K562 (cell line): Measurements from ENCODE around the gene MGST3. TPM values are rescaled to one million over a fixed set of nuclear protein-coding genes. Genes with fewer than 3 reads are reported as not detected.
A peak's percentile ranks its signal among the peaks of the same experiment; 100 is the strongest.

Experiments used
- ATAC-seq: fragments of 200-7000 bp; cut with Tn5 transposase; 3 replicates; pipeline ENCODE4 v1.9.1; 2020; ENCODE audit warnings: moderate library complexity
- BruUV-seq: library from RNA; stranded (reverse); fragments of 400-500 nt; replicated peaks from 2 replicates; lab custom pipeline; 2021; lab: Mats Ljungman, UMichigan
- CTCF ChIA-PET: fragments of 300-600 bp; formaldehyde crosslinking; extraction: SDS; loops from one replicate; lab custom pipeline; 2021; ENCODE audit warnings: low intra/inter-chr PET ratio; lab: Yijun Ruan, JAX
- POLR2A ChIA-PET: fragments of 300-600, 350-650 bp; sonication (Branson Sonifier 250); formaldehyde crosslinking; extraction: SDS; loops from one replicate; lab custom pipeline; 2021; ENCODE audit warnings: antibody characterized with exemption, inconsistent platforms; lab: Yijun Ruan, JAX
- DNase-seq, 4 experiments: peaks; one replicate each; pipeline versions ENCODE4 v3.0.0 to v3.0.0-alpha.2; 2011 to 2018; ENCODE audit warnings: low spot score in 3 of 4, mixed read lengths in 3 of 4; ENCODE audit errors: extremely low read depth in 1 of 4
- FAIRE-seq: peaks from 2 replicates; lab custom pipeline; 2011; peaks lifted over from hg19 to GRCh38; lab: Jason Lieb, UNC
- H2AFZ ChIP-seq: 2 replicates; pipeline ENCODE4 v1.6.0; 2011; ENCODE audit warnings: low read depth, low read length, control low read depth, inconsistent platforms
- H3K27ac ChIP-seq: fragments of 200-600 bp; 3 replicates; pipeline ENCODE4 v1.8.0; 2011; ENCODE audit warnings: low read depth, mild to moderate bottlenecking, control low read depth, inconsistent platforms, low read length, moderate library complexity, mixed read lengths; ENCODE audit errors: extremely low read depth
- H3K27me3 ChIP-seq, 2 experiments: fragments of 300-600 bp in 1 of 2; 2 replicates in 1 of 2; 3 replicates in 1 of 2; pipeline versions ENCODE4 v1.6.0 to v1.8.0; 2011; ENCODE audit warnings: inconsistent platforms in 2 of 2, low read length in 2 of 2, mild to moderate bottlenecking in 1 of 2, mixed read lengths in 1 of 2, moderate library complexity in 1 of 2; ENCODE audit not compliant: control insufficient read depth in 2 of 2, insufficient read depth in 2 of 2
- H3K36me3 ChIP-seq: fragments of 300-600 bp; 3 replicates; pipeline ENCODE4 v1.8.0; 2011; ENCODE audit warnings: mild to moderate bottlenecking, low read length, inconsistent platforms; ENCODE audit not compliant: control insufficient read depth, insufficient read depth
- H3K4me1 ChIP-seq, 2 experiments: fragments of 200-600 bp in 1 of 2; replicated peaks in 1 of 2; 2 replicates in 1 of 2; 3 replicates in 1 of 2; pipeline versions ENCODE4 v1.5.1 to v1.8.0; 2011; ENCODE audit warnings: inconsistent platforms in 2 of 2, low read length in 2 of 2, mild to moderate bottlenecking in 1 of 2, mixed read lengths in 1 of 2, moderate library complexity in 1 of 2; ENCODE audit not compliant: control insufficient read depth in 2 of 2, insufficient read depth in 2 of 2
- H3K4me2 ChIP-seq: 2 replicates; pipeline ENCODE4 v1.6.1; 2011; ENCODE audit warnings: low read length, control low read depth, inconsistent platforms, mixed read lengths; ENCODE audit not compliant: insufficient read depth
- H3K4me3 ChIP-seq: fragments of 200-600 bp; sonication (generic), shearing (Covaris generic); 2 replicates; pipeline ENCODE4 v1.5.1; 2016; ENCODE audit warnings: control low read depth, inconsistent platforms
- H3K79me2 ChIP-seq: fragments of 200-600 bp; 3 replicates; pipeline ENCODE4 v1.8.0; 2011; ENCODE audit warnings: low read length, inconsistent platforms; ENCODE audit not compliant: control insufficient read depth, insufficient read depth
- H3K9ac ChIP-seq, 2 experiments: 2 replicates each; pipeline versions ENCODE4 v1.6.0 to v1.6.1; 2011; ENCODE audit warnings: low read depth in 2 of 2, low read length in 2 of 2, control low read depth in 1 of 2, inconsistent platforms in 1 of 2, mild to moderate bottlenecking in 1 of 2, mixed read lengths in 1 of 2; ENCODE audit not compliant: insufficient read depth in 1 of 2
- H3K9me1 ChIP-seq: one replicate; pipeline ENCODE4 v1.6.0; 2011; ENCODE audit warnings: inconsistent platforms, mild to moderate bottlenecking, low read length, moderate library complexity; ENCODE audit not compliant: control insufficient read depth, insufficient read depth
- H3K9me3 ChIP-seq: replicated peaks from 2 replicates; pipeline ENCODE4 v1.5.1; 2011; ENCODE audit warnings: low read depth, low read length, inconsistent platforms; ENCODE audit not compliant: control insufficient read depth, insufficient read depth
- H4K20me1 ChIP-seq: replicated peaks from 2 replicates; pipeline ENCODE4 v1.6.1; 2011; ENCODE audit warnings: low read length, inconsistent platforms, mixed read lengths; ENCODE audit not compliant: control insufficient read depth, insufficient read depth
- ARHGAP35 ChIP-seq: fragments of 450-650 bp; IDR thresholded peaks from 2 replicates; pipeline ENCODE4 v1.6.1; 2018; ENCODE audit not compliant: partially characterized antibody
- CEBPZ ChIP-seq: fragments of 150-350 bp; IDR thresholded peaks from 2 replicates; pipeline ENCODE4 v1.6.1; 2014; ENCODE audit warnings: low read depth, mild to moderate bottlenecking, low read length, borderline replicate concordance
- GMEB1 ChIP-seq: fragments of 250-450 bp; sonication (Bioruptor Pico); IDR thresholded peaks from 2 replicates; pipeline ENCODE4 v1.4.0; 2020; ENCODE audit warnings: mild to moderate bottlenecking
- HES1 ChIP-seq: fragments of 450-650 bp; IDR thresholded peaks from 2 replicates; pipeline ENCODE4 v1.6.1; 2016; ENCODE audit warnings: low read depth, mild to moderate bottlenecking, moderate library complexity
- KDM1A ChIP-seq, 2 experiments: fragments of 450-650 bp; IDR thresholded peaks; 2 replicates each; pipeline ENCODE4 v1.6.1; 2016; ENCODE audit warnings: mild to moderate bottlenecking in 2 of 2
- KDM4B ChIP-seq, 2 experiments: fragments of 450-650 bp in 1 of 2; sonication (generic) in 1 of 2; IDR thresholded peaks; 2 replicates each; pipeline ENCODE4 v1.6.1; 2016 to 2017; ENCODE audit warnings: borderline replicate concordance in 2 of 2, antibody characterized with exemption in 1 of 2, low read depth in 1 of 2, mild to moderate bottlenecking in 1 of 2
- NCOA6 ChIP-seq: fragments of 450-650 bp; IDR thresholded peaks from 2 replicates; pipeline ENCODE4 v1.6.1; 2017; ENCODE audit warnings: mild to moderate bottlenecking
- RBM39 ChIP-seq: fragments of 200-400 bp; formaldehyde crosslinking; optimal IDR thresholded peaks from 2 replicates; pipeline ENCODE3; 2018; ENCODE audit warnings: low read depth, low read length
- SMAD1 ChIP-seq: fragments of 150-350 bp; IDR thresholded peaks from 2 replicates; pipeline ENCODE4 v1.6.1; 2014; ENCODE audit warnings: low read length, low read depth; ENCODE audit not compliant: partially characterized antibody
- SMAD4 ChIP-seq: fragments of 250-450 bp; sonication (Bioruptor Pico); conservative IDR thresholded peaks from 2 replicates; pipeline ENCODE4 v1.8.0; 2021; ENCODE audit warnings: inconsistent platforms, mild to moderate bottlenecking, moderate library complexity
- ZNF436 ChIP-seq: fragments of 250-450, 450-650 bp; sonication (Bioruptor Pico); formaldehyde crosslinking; IDR thresholded peaks from 2 replicates; pipeline ENCODE4 v1.7.0; 2020; ENCODE audit warnings: mild to moderate bottlenecking
- ZNF518B ChIP-seq: fragments of 250-450 bp; sonication (Bioruptor Pico); IDR thresholded peaks from 2 replicates; pipeline ENCODE4 v1.5.0; 2021; ENCODE audit warnings: mild to moderate bottlenecking, moderate library complexity
- WGBS: fragments of 100-300 bp; shearing (Covaris generic); methylation state at CpG from one replicate; pipeline ENCODE4 v1.1.6; 2016; ENCODE audit warnings: low coverage, mixed read lengths; ENCODE audit not compliant: insufficient coverage; ENCODE audit errors: missing lambda C conversion rate; 5-methylcytosine and 5-hydroxymethylcytosine counted together
- in situ Hi-C: fragments of 300-500 bp; cut with MboI; formaldehyde crosslinking; loops from 4 replicates; pipeline ENCODE4 v1.15.0; 2018; ENCODE audit warnings: inconsistent platforms, mixed read lengths
- intact Hi-C: fragments of 100-400 bp; cut with micrococcal nuclease; formaldehyde crosslinking; loops from 2 replicates; pipeline ENCODE4 v1.14.2; 2022
- polyA plus RNA-seq, 8 experiments: library from polyadenylated mRNA; depleted of rRNA in 4 of 8; stranded (reverse) in 5 of 8; unstranded in 3 of 8; fragments of >200 nt; fragmentation: Nextera tagmentation in 2 of 8; fragmentation: Illumina TruSeq in 1 of 8; extraction: Ambion mirVana in 2 of 8; extraction: Trizol in 1 of 8; gene quantifications; 2 replicates each; pipeline versions ENCODE4 v1.2.1 to v1.2.3, GENCODE V29; 2011 to 2014; ENCODE audit warnings: inconsistent platforms in 1 of 8, missing spikeins in 1 of 8
- total RNA-seq, 7 experiments: library from RNA; depleted of rRNA in 6 of 7; stranded (reverse); fragments of >200 nt in 6 of 7; fragmentation: Illumina TruSeq in 2 of 7; extraction: Trizol in 2 of 7; gene quantifications; 2 replicates each; pipeline versions ENCODE4 v1.2.1 to v1.2.3, GENCODE V29; 2011 to 2021; ENCODE audit warnings: low replicate concordance in 1 of 7

The MGST3 gene
- total and polyA plus RNA-seq, 9 of the 15 experiments (the other 6 are each of a cell fraction or from before 2014, with no cell fraction given) = 70.7 to 287 (median 105) TPM

GRCh38 chr1:165634154-165634921 is 3.3 kb downstream of the MGST3 start:
- POLR2A ChIA-PET = no interaction called here
- H3K79me2 ChIP-seq = peaks cover 26% of the 10 kb centered on the region; the same call in 2 of the 3 replicates
- H3K36me3 ChIP-seq = peaks cover 2% of the 10 kb centered on the region; the same call in 1 of the 3 replicates
- peaks cover 13 to 18% of the 10 kb centered on the region in 2 experiments; a peak in 4 of 5 replicates for H3K4me1 ChIP-seq
- H3K4me3 ChIP-seq = no peak overlapping the region
- DNase-seq (peak in 1 of 4 experiments; percentile 21), ATAC-seq (no peak), FAIRE-seq (no peak)
- no peak overlapping the region for H3K27ac ChIP-seq
- no peaks in the 10 kb centered on the region for H3K9me1 ChIP-seq
- H3K4me2 ChIP-seq = no peak overlapping the region
- no peaks in the 10 kb centered on the region for H4K20me1 ChIP-seq
- intact Hi-C loops (no loop called here), in situ Hi-C loops (no loop called here)
- no peaks in the 10 kb centered on the region for H3K9me3 ChIP-seq
- CTCF ChIA-PET = no interaction called here
- no peaks in the 10 kb centered on the region for H3K27me3 ChIP-seq
- WGBS = 68% methylated on average over 4 of the region's 6 CpGs
- no peak overlapping the region for H3K9ac ChIP-seq
- no peak overlapping the region for H2AFZ ChIP-seq
- BruUV-seq = no TSS peak
- TF ChIP-seq ARHGAP35 = no peak
- peak; percentile 45 to 72 for TF ChIP-seq KDM1A (IDR thresholded peaks at IDR 0.05)
- TF ChIP-seq CEBPZ = no peak
- TF ChIP-seq ZNF518B = no peak
- TF ChIP-seq RBM39 = no peak
- no peak for TF ChIP-seq HES1
- no peak for TF ChIP-seq GMEB1 (CRISPR knock-in tag)
- no peak for TF ChIP-seq SMAD4 (CRISPR knock-in tag)
- no peak for TF ChIP-seq SMAD1
- no peak for TF ChIP-seq KDM4B (IDR thresholded peaks at IDR 0.05; ENCODE audit: borderline replicate concordance in 2 of 2, low read depth in 1 of 2)
- no peak for TF ChIP-seq NCOA6
- no peak for TF ChIP-seq ZNF436 (CRISPR knock-in tag)
